ENCODE measurements around the gene DLG2.

DLG2 gene

GRCh38 chr11:83895516-83895915 is 1731.6 kb downstream of the DLG2 start:
- FAIRE-seq: no peak
- DNase-seq (ENCODE audit: extremely low spot score, insufficient read length, low read depth): no peak

GRCh38 chr11:83881428-83881827 is 1745.7 kb downstream of the DLG2 start:
- FAIRE-seq: no peak
- DNase-seq (ENCODE audit: extremely low spot score, insufficient read length, low read depth): no peak

- FAIRE-seq (no peak), DNase-seq (ENCODE audit: extremely low spot score, insufficient read length, low read depth) (no peak)
Observed at GRCh38 chr11:83871054-83871453, 1756.1 kb downstream of the DLG2 start.

GRCh38 chr11:83866655-83867054 is 1760.5 kb downstream of the DLG2 start:
- DNase-seq (ENCODE audit: extremely low spot score, insufficient read length, low read depth) (no peak), FAIRE-seq (no peak)

- FAIRE-seq (no peak), DNase-seq (ENCODE audit: extremely low spot score, insufficient read length, low read depth) (no peak)
Observed at GRCh38 chr11:83865636-83866461, 1761.3 kb downstream of the DLG2 start.

GRCh38 chr11:83864412-83865057 is 1762.6 kb downstream of the DLG2 start:
- FAIRE-seq (no peak), DNase-seq (ENCODE audit: extremely low spot score, insufficient read length, low read depth) (no peak)

- DNase-seq (ENCODE audit: extremely low spot score, insufficient read length, low read depth): no peak
- no peak for FAIRE-seq
Observed at GRCh38 chr11:83863272-83863671, 1763.9 kb downstream of the DLG2 start.

- FAIRE-seq (no peak), DNase-seq (ENCODE audit: extremely low spot score, insufficient read length, low read depth) (no peak)
Observed at GRCh38 chr11:83862691-83863090, 1764.5 kb downstream of the DLG2 start.

GRCh38 chr11:83862033-83862432 is 1765.1 kb downstream of the DLG2 start:
- DNase-seq (ENCODE audit: extremely low spot score, insufficient read length, low read depth) (no peak), FAIRE-seq (no peak)

- DNase-seq (ENCODE audit: extremely low spot score, insufficient read length, low read depth) (no peak), FAIRE-seq (no peak)
Observed at GRCh38 chr11:83858694-83859093, 1768.5 kb downstream of the DLG2 start.

- DNase-seq (ENCODE audit: extremely low spot score, insufficient read length, low read depth): no peak
- no peak for FAIRE-seq
Observed at GRCh38 chr11:83855237-83855636, 1771.9 kb downstream of the DLG2 start.

GRCh38 chr11:83852775-83853442 is 1774.2 kb downstream of the DLG2 start:
- no peak for DNase-seq (ENCODE audit: extremely low spot score, insufficient read length, low read depth)
- no peak for FAIRE-seq

- FAIRE-seq (no peak), DNase-seq (ENCODE audit: extremely low spot score, insufficient read length, low read depth) (no peak)
Observed at GRCh38 chr11:83852012-83852411, 1775.1 kb downstream of the DLG2 start.

GRCh38 chr11:83847467-83848034 is 1779.6 kb downstream of the DLG2 start:
- FAIRE-seq: no peak

GRCh38 chr11:83845797-83846196 is 1781.3 kb downstream of the DLG2 start:
- FAIRE-seq (no peak), DNase-seq (ENCODE audit: extremely low spot score, insufficient read length, low read depth) (no peak)

More at GRCh38 chr11:83847467-83848034, 1779.6 kb downstream of the DLG2 start:
- no peak for DNase-seq (ENCODE audit: extremely low spot score, insufficient read length, low read depth)

- no peak for FAIRE-seq
- DNase-seq (ENCODE audit: extremely low spot score, insufficient read length, low read depth): no peak
Observed at GRCh38 chr11:83840326-83840725, 1786.8 kb downstream of the DLG2 start.

GRCh38 chr11:83836883-83837654 is 1790.1 kb downstream of the DLG2 start:
- peak; percentile 68 for FAIRE-seq
- no peak for DNase-seq (ENCODE audit: extremely low spot score, insufficient read length, low read depth)

- DNase-seq (ENCODE audit: extremely low spot score, insufficient read length, low read depth) (no peak), FAIRE-seq (peak; percentile 47)
Observed at GRCh38 chr11:83836065-83836464, 1791.1 kb downstream of the DLG2 start.

- no peak for DNase-seq (ENCODE audit: extremely low spot score, insufficient read length, low read depth)
- FAIRE-seq: peak; percentile 46
Observed at GRCh38 chr11:83835423-83835822, 1791.7 kb downstream of the DLG2 start.

GRCh38 chr11:83831929-83832328 is 1795.2 kb downstream of the DLG2 start:
- FAIRE-seq: no peak
- DNase-seq (ENCODE audit: extremely low spot score, insufficient read length, low read depth): no peak

Measured in GM18507 (cell line).